CMK (cell line): ENCODE data around the gene RLBP1.

ENCODE experiments used
- DNase-seq: peaks from one replicate; pipeline ENCODE4 v3.0.0-alpha.2; 2010; ENCODE audit warnings: low read depth

The RLBP1 gene

GRCh38 chr15:89205991-89206585 is 15.3 kb downstream of the RLBP1 start:
- DNase-seq = no peak

DNA sequence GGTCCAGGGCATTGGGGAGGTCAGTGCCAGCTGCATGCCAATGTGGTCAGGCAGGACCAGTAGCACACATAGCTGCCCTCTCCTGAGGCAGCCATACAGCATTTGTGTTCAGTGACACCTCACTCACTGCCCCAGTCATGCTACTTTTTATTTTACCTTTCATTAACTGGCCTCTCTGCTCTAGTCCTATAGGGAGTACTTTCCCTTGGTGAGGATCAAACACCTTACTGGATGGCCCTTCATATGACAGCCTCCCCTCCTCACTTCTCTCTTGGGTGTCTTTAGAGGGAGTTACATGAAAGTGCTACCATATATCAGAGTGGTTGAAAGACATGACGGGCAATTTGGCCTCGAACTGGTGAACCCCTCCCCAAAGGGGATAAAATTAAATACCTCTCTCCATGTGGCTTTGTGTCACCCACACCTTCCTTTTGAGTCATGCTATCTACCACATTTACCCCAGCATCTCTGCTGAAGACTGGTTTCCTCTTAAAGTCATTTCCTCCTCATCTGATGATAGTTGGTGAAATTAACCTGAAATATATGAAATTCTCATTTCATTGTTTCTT is 17.6 kb downstream of the RLBP1 start:
- no peak for DNase-seq

- DNase-seq = no peak
Observed at GRCh38 chr15:89201465-89202005, 19.8 kb downstream of the RLBP1 start.

GRCh38 chr15:89200182-89200581 is 21.2 kb downstream of the RLBP1 start:
- no peak for DNase-seq

DNA sequence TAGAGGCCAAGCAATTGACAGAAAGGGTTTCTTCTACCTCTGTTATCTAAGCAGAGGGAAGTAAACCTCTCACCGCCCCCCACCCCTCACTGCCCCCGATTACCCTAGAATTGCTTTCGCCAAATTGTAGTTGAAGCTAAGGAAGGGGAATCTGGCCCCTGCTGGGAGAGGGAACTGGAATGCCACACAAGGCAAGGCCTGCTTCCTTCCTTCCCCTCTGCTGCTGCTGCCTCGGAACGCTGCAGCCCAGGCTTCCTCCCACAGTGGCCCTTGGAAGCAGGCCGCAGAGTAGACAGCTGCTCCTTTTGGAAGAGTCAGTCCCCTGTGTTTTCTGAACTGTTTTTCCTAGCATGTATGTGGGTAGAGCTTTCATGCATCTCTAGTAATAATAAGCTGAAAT is 21.6 kb downstream of the RLBP1 start:
- no peak for DNase-seq

GRCh38 chr15:89198934-89199333 is 22.4 kb downstream of the RLBP1 start:
- no peak for DNase-seq

DNA sequence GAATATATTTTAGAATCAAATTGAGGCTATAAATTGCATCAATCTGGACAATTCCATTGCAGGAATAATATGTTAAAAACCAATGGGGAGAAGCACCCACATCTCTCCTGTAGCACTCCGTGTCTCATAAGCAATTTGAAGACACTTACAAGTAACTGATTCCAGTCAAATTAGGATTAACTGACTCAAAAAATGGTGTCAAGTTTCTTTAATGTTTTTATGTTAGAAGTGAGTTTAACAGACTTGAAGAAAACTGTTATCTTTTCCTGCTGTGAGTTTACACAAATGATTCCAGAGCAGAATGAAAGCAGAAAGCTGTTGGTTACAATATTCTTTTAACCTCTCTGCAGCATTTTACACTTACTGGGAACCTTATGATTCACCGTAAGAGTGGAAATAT is 23.2 kb downstream of the RLBP1 start:
- DNase-seq = no peak

- DNase-seq = no peak
Observed at GRCh38 chr15:89197503-89197971, 23.8 kb downstream of the RLBP1 start.

DNA sequence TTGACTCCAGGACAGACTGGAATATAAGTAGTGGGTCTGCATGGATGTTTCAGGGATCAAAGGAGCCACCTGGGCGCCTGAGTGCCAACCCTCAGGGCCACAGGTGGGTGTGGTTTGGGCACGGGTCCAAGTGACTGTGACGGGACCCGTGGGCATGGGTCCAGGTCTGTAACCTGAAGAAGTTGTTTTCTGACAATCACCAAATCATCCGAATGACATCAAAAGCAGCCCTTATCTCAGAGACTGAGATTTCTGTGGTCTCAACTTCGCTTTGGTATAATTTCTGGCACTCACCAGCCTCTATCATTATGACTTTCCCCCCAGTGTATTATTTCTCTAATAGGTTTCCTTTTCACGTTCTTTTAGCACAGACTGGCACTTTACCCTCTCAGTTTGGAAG is 24.4 kb downstream of the RLBP1 start:
- no peak for DNase-seq

- no peak for DNase-seq
Observed at GRCh38 chr15:89196241-89196640, 25.1 kb downstream of the RLBP1 start.

DNA sequence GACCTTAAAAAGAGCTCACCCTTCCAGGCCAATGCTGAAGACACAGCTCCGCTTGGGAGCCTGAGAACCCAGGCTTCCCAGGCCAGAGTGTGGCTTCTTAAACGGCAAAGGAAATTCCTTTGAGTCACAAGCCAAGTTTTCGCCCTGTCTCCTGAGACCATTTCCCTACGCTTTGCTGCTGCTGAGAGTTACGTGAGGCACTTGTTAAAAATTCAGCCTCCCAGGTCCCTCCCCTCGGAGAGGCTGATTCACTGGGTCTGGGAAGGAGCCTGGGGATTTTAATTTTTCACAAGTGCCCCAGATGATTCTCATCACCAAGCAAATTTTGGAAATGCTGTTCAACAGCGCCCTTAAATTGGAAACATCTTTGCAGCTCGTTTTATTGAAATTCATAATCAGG is 25.5 kb downstream of the RLBP1 start:
- DNase-seq = no peak

GRCh38 chr15:89194608-89195007 is 26.8 kb downstream of the RLBP1 start:
- no peak for DNase-seq

DNA sequence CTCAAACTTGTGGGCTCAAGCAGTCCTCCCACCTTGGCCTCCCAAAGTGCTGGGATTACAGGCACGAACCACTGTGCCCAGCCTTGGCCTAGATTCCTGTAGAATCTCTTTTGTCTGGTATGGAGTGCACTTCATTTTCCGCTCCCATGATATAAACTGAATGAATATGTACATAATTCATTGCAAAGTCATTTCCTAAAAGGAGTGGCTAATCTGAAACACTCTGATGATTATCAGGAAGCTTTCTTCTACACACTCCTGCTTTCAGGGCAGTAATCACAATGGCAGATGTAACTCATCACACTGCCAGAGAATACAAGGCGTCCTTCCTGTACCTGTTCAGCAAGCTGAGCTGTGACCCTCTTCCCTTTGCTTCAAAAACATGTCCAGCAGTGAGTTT is 28.6 kb downstream of the RLBP1 start:
- no peak for DNase-seq

- no peak for DNase-seq
Observed at GRCh38 chr15:89192136-89192535, 29.2 kb downstream of the RLBP1 start.

DNA sequence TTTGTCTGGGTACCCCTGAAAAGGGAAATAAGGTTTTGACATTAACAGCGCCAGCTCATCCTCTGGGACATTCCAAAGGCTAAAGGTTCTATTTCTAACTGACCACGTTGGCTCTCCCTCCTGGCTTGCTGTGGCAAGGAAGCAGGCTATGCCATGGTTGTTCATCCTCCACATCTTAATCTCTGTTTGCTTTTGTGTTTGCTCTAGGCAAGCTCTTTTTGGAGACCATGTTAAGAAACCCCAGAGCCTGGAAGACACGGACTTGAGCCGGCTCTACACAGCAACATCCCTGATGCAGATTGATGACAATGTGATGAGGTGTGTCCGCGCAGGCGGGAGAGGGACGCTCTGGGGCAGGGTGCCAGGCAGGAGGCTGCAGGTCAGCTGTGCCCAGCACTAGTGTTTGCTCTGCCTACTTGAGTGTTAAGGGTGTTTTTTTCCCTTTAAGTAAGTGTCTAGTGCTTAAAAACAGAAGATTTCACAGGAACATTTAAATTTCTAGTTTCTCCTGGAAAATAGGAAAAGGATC is 33.3 kb downstream of the RLBP1 start:
- DNase-seq = no peak

- no peak for DNase-seq
Observed at GRCh38 chr15:89187301-89187985, 33.9 kb downstream of the RLBP1 start.

- no peak for DNase-seq
Observed at GRCh38 chr15:89186803-89187202, 34.6 kb downstream of the RLBP1 start.

GRCh38 chr15:89184886-89185526 is 36.4 kb downstream of the RLBP1 start:
- DNase-seq = no peak

DNA sequence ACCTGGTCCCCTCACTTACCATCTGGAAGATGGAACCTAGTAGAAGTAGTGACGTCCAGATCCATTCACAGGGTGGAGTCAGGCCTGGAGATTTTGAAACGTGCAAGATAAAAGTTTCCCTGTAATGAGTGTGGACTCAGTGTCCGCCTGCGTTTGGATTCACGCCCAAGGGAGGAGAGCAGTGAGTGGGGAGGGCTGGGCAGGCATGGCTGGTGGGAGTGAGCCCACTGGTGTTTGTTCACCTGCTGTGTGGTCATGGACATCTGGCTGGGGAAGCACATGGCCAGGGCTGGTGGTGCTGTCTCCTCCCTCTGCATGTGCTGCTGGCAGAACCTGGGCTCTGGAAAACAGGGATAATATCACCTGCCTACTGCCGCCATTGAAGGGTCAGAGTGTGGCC is 37.0 kb downstream of the RLBP1 start:
- DNase-seq = no peak

DNA sequence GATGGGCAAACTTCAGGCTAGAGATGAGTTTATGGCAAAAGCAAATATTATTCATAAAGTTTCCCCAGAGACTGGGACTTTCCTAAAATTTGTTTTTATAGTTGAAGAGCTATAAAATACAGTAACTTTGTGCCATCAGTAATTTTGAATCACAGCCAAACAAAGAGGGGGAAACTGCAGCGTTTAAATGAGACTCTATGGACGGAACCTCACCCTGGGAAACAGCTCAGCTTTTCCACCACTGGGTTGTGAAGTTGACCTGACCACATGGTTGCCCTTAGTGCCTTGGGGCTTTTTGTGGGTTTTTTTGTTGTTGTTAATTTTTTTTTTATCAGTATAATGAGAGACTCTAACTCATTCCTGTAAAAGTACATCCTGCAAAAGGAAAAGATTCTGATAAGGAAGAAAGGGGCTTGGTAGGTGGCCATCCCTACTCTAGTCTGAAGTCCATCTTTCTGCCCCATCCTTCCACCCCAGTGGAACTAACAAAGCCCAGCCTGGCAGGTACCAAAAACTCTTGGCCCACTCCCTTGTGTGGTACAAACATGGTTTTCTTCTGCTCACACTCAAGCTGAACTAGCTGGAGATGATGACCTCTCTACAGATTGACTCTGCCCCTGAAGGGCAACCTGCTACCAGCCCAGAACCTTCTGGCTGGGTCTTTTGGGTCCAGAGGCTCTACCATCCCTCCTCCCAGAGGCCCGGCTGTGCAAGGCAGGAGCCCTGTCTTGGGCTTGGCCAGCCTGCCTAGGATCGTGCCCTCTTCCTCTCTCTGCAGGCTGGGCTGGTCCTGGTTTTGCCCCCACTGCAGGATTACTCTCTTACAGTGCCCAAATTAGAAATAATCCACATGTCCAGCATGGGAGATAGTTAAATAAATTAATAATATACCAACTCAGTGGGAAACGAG is 41.2 kb downstream of the RLBP1 start:
- DNase-seq = no peak

- DNase-seq = no peak
Observed at GRCh38 chr15:89178307-89178977, 42.9 kb downstream of the RLBP1 start.
